Measurements from ENCODE around the gene NAA40. TPM values are rescaled to one million over a fixed set of nuclear protein-coding genes. Genes with fewer than 3 reads are reported as not detected.

The NAA40 gene
- polyA plus RNA-seq, 1 experiment, result 16.1 TPM

DNA sequence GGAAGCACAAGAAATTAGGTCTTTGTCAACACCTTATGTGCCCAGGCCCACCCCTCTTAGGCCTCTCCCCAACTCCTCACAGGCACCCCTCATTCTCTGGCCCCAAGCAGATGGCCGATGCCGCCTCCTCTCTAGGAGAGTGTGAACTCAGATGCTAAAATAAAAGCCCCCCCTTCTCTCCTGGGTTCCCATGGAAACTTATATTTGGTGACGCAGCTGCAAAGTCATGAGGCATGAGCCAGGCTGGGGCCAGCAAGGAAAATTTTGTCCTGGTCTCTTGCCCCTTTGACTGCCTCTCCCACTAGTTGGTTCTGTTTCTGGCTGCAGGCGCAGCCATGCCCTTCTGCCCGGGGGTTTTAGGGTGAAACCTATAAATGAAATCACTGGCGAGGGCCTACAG lies 33.6 kb upstream of the NAA40 start:
- Histone ChIP-seq H3K27me3 (ENCODE audit: control insufficient read depth, insufficient read depth, low read length) (no peaks in the 10 kb centered on the region), H3K4me3 (ENCODE audit: low read depth, low read length) (no peak overlapping the region), H3K36me3 (ENCODE audit: control insufficient read depth, insufficient read depth, low read length) (peaks cover 30% of the 10 kb centered on the region)
- no peak for DNase-seq (ENCODE audit: low read depth)
- POLR2A ChIA-PET, result no interaction called here
- no peak for TF ChIP-seq CTCF (IDR thresholded peaks at IDR 0.05; ENCODE audit: insufficient read depth, low read depth, low read length)
- CTCF ChIA-PET, result interaction anchor here (0.9 to 2.4 kb wide), 4 partner anchors 29 to 68 kb away, joined by 3 to 13 read pairs (median 4); partner anchors contain the start of gene MARK2

DNA sequence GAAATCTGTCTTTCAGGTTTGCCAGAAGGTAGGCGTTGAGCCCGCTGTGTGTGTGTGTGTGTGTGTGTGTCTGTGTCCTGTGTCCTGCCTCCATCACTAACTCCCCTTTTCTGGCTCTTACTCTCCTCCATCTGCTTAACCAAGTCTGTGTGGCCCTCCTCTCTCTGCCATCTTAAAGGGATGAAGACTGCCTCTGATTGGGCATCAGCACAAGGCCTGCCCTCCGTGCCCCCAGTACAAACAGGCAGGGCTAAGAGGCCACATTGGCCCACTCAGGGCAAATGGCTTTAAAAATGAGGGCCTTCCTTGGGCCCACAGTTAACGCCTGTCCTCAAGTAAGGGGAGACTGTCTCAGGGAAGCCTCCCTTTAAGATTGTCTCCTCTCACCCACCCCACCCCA lies 32.7 kb upstream of the NAA40 start:
- POLR2A ChIA-PET, result no interaction called here
- CTCF ChIA-PET, result interaction anchor here (0.6 to 2.4 kb wide), 16 partner anchors 8 to 140 kb away, joined by 3 to 13 read pairs (median 4); partner anchors contain the start of gene MARK2
- no peaks in the 10 kb centered on the region for H3K27me3 ChIP-seq (ENCODE audit: control insufficient read depth, insufficient read depth, low read length)
- no peak overlapping the region for H3K4me3 ChIP-seq (ENCODE audit: low read depth, low read length)
- TF ChIP-seq CTCF (IDR thresholded peaks at IDR 0.05; ENCODE audit: insufficient read depth, low read depth, low read length), result no peak
- peaks cover 24% of the 10 kb centered on the region for H3K36me3 ChIP-seq (ENCODE audit: control insufficient read depth, insufficient read depth, low read length)
- DNase-seq (ENCODE audit: low read depth), result no peak

GRCh38 chr11:63906585-63906984 lies 32.2 kb upstream of the NAA40 start:
- ChIA-PET CTCF (interaction anchor here (0.6 to 2.4 kb wide), 16 partner anchors 8 to 141 kb away, joined by 3 to 13 read pairs (median 4); partner anchors contain the start of genes MARK2 and RCOR2), POLR2A (no interaction called here)
- Histone ChIP-seq H3K36me3 (ENCODE audit: control insufficient read depth, insufficient read depth, low read length) (peaks cover 23% of the 10 kb centered on the region), H3K4me3 (ENCODE audit: low read depth, low read length) (no peak overlapping the region), H3K27me3 (ENCODE audit: control insufficient read depth, insufficient read depth, low read length) (no peaks in the 10 kb centered on the region)
- DNase-seq (ENCODE audit: low read depth), result no peak
- peak; percentile 40; the same call in 1 of the 2 replicates for TF ChIP-seq CTCF (IDR thresholded peaks at IDR 0.05; ENCODE audit: insufficient read depth, low read depth, low read length)

DNA sequence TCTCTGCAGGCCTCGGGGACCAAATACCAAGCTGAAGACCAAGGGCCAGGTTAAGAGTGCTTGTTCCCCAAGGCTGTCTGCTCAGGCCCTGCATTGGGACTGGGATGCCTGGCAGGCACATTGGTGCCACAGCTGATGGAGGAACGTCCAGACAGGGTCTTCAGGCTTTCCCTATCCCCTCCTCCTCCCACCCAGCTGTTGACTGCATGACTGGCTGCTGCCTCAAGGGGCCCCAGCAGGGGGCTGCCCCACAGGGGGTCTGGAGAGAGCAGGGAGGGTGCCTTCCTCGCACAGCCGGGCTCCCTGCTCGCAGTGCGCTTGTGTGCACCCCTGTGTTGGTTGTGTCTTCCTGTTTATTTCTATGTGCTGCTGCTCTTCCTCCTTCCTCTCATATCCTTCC lies 31.7 kb upstream of the NAA40 start:
- CTCF ChIA-PET, result interaction anchor here (0.6 to 2.4 kb wide), 15 partner anchors 8 to 141 kb away, joined by 3 to 13 read pairs (median 4); partner anchors contain the start of genes MARK2 and RCOR2
- Histone ChIP-seq H3K36me3 (ENCODE audit: control insufficient read depth, insufficient read depth, low read length) (peaks cover 21% of the 10 kb centered on the region), H3K4me3 (ENCODE audit: low read depth, low read length) (no peak overlapping the region), H3K27me3 (ENCODE audit: control insufficient read depth, insufficient read depth, low read length) (no peaks in the 10 kb centered on the region)
- POLR2A ChIA-PET, result no interaction called here
- TF ChIP-seq CTCF (IDR thresholded peaks at IDR 0.05; ENCODE audit: insufficient read depth, low read depth, low read length), result no peak
- DNase-seq (ENCODE audit: low read depth), result no peak

GRCh38 chr11:63907808-63908530 lies 30.8 kb upstream of the NAA40 start:
- no peak for DNase-seq (ENCODE audit: low read depth)
- no peak overlapping the region for H3K4me3 ChIP-seq (ENCODE audit: low read depth, low read length)
- POLR2A ChIA-PET, result no interaction called here
- no peak for TF ChIP-seq CTCF (IDR thresholded peaks at IDR 0.05; ENCODE audit: insufficient read depth, low read depth, low read length)
- CTCF ChIA-PET, result interaction anchor here (1.7 to 2.4 kb wide), 2 partner anchors 10 to 71 kb away, joined by 11 to 13 read pairs; no protein-coding TSS in a partner anchor
- H3K27me3 ChIP-seq (ENCODE audit: control insufficient read depth, insufficient read depth, low read length), result no peaks in the 10 kb centered on the region
- H3K36me3 ChIP-seq (ENCODE audit: control insufficient read depth, insufficient read depth, low read length), result peaks cover 16% of the 10 kb centered on the region

All from BJ (cell line).